SK-N-SH (cell line): ENCODE data around the gene CBX7. TPM values are rescaled to one million over a fixed set of nuclear protein-coding genes. Genes with fewer than 3 reads are reported as not detected.

ENCODE experiments used
- CTCF ChIA-PET: fragments of 300-600, 350-600 bp; formaldehyde crosslinking; extraction: SDS; loops from one replicate; lab custom pipeline; 2021; lab: Yijun Ruan, JAX
- POLR2A ChIA-PET: fragments of 350-600 bp; sonication (Branson Sonifier 250); formaldehyde crosslinking; extraction: SDS; loops from one replicate; lab custom pipeline; 2020; ENCODE audit warnings: antibody characterized with exemption, inconsistent platforms; lab: Yijun Ruan, JAX
- DNase-seq: peaks from one replicate; pipeline ENCODE4 v3.0.0; 2012
- H2AFZ ChIP-seq: fragments of 200-600 bp; sonication (generic); 2 replicates; pipeline ENCODE4 v1.8.1; 2016; ENCODE audit warnings: antibody characterized with exemption, mild to moderate bottlenecking, low read depth
- H3F3A ChIP-seq: fragments of 200-600 bp; sonication (generic); replicated peaks from 2 replicates; pipeline ENCODE3; 2016; ENCODE audit warnings: antibody characterized with exemption, mild to moderate bottlenecking; ENCODE audit not compliant: insufficient read depth
- H3K27ac ChIP-seq, 2 experiments: fragments of 200-500 bp in 1 of 2; fragments of 200-600 bp in 1 of 2; sonication (Bioruptor generic) in 1 of 2; sonication (generic), shearing (Covaris generic) in 1 of 2; 2 replicates each; pipeline versions ENCODE4 v1.5.1 to v1.6.1; 2014 to 2016; ENCODE audit warnings: low read depth in 2 of 2, inconsistent platforms in 1 of 2, low read length in 1 of 2, mild to moderate bottlenecking in 1 of 2, mixed read lengths in 1 of 2
- H3K27me3 ChIP-seq: fragments of 200-600 bp; sonication (generic), shearing (Covaris generic); 2 replicates; pipeline ENCODE4 v1.6.1; 2016; ENCODE audit warnings: mixed run types; ENCODE audit not compliant: insufficient read depth
- H3K36me3 ChIP-seq, 2 experiments: fragments of 200-500 bp in 1 of 2; fragments of 200-600 bp in 1 of 2; sonication (Bioruptor generic) in 1 of 2; sonication (generic) in 1 of 2; replicated peaks in 1 of 2; 2 replicates each; pipeline versions ENCODE3 to v1.5.1; 2014 to 2016; ENCODE audit warnings: low read length in 1 of 2, mild to moderate bottlenecking in 1 of 2; ENCODE audit not compliant: insufficient read depth in 2 of 2, control insufficient read depth in 1 of 2
- H3K4me1 ChIP-seq, 2 experiments: fragments of 200-500 bp in 1 of 2; fragments of 200-600 bp in 1 of 2; sonication (Bioruptor generic) in 1 of 2; sonication (generic), shearing (Covaris generic) in 1 of 2; 2 replicates each; pipeline versions ENCODE4 v1.5.1 to v1.6.1; 2014 to 2016; ENCODE audit warnings: low read depth in 1 of 2, low read length in 1 of 2, mixed run types in 1 of 2; ENCODE audit not compliant: insufficient read depth in 2 of 2, control insufficient read depth in 1 of 2
- H3K4me2 ChIP-seq: fragments of 200-600 bp; sonication (generic), shearing (Covaris generic); 2 replicates; pipeline ENCODE4 v1.6.1; 2017; ENCODE audit warnings: mixed run types
- H3K4me3 ChIP-seq, 2 experiments: fragments of 200-500 bp in 1 of 2; fragments of 200-600 bp in 1 of 2; sonication (Bioruptor generic) in 1 of 2; sonication (generic), shearing (Covaris generic) in 1 of 2; 2 replicates each; pipeline versions ENCODE4 v1.5.1 to v1.8.1; 2014 to 2016; ENCODE audit warnings: low read depth in 2 of 2, inconsistent platforms in 1 of 2, low read length in 1 of 2, mild to moderate bottlenecking in 1 of 2, mixed read lengths in 1 of 2, moderate library complexity in 1 of 2
- H3K79me2 ChIP-seq: fragments of 200-600 bp; sonication (generic); 2 replicates; pipeline ENCODE4 v1.8.1; 2017; ENCODE audit warnings: mild to moderate bottlenecking; ENCODE audit not compliant: insufficient read depth
- H3K9ac ChIP-seq: fragments of 200-600 bp; sonication (generic); 2 replicates; pipeline ENCODE4 v1.6.1; 2017; ENCODE audit warnings: mixed run types
- H3K9me2 ChIP-seq: fragments of 200-600 bp; sonication (generic); 2 replicates; pipeline ENCODE4 v1.6.1; 2017; ENCODE audit warnings: mixed run types
- H3K9me3 ChIP-seq: fragments of 200-600 bp; sonication (generic); 2 replicates; pipeline ENCODE4 v1.6.1; 2017; ENCODE audit warnings: mixed run types, mild to moderate bottlenecking, moderate library complexity
- H4K20me1 ChIP-seq: fragments of 200-600 bp; sonication (generic); 2 replicates; pipeline ENCODE4 v1.6.1; 2017; ENCODE audit warnings: mild to moderate bottlenecking, mixed run types; ENCODE audit not compliant: insufficient read depth
- CHD2 ChIP-seq: fragments of 150-350 bp; IDR thresholded peaks from 2 replicates; pipeline ENCODE4 v1.6.1; 2018; ENCODE audit warnings: low read length; ENCODE audit not compliant: partially characterized antibody
- EP300 ChIP-seq, 2 experiments: IDR thresholded peaks; 2 replicates each; pipeline versions ENCODE4 v1.4.0 to v1.6.1; 2012; ENCODE audit warnings: borderline replicate concordance in 1 of 2, low read depth in 1 of 2, low read length in 1 of 2
- EZH2phosphoT487 ChIP-seq: fragments of 200-600 bp; sonication (generic); IDR thresholded peaks from 2 replicates; pipeline ENCODE4 v1.6.1; 2017; ENCODE audit warnings: low read depth, mixed run types, mild to moderate bottlenecking, antibody characterized with exemption, moderate library complexity, borderline replicate concordance
- FOSL2 ChIP-seq: IDR thresholded peaks from 2 replicates; pipeline ENCODE4 v1.4.0; 2012; ENCODE audit warnings: low read depth, mild to moderate bottlenecking, moderate library complexity, borderline replicate concordance
- MXI1 ChIP-seq: IDR thresholded peaks from 2 replicates; pipeline ENCODE4 v1.6.1; 2012; ENCODE audit warnings: mild to moderate bottlenecking, low read depth, low read length, improper control_type of control experiment
- NFIC ChIP-seq: IDR thresholded peaks from 2 replicates; pipeline ENCODE4 v1.4.0; 2012; ENCODE audit warnings: borderline replicate concordance
- RCOR1 ChIP-seq: fragments of 150-350 bp; IDR thresholded peaks from 2 replicates; pipeline ENCODE4 v1.6.1; 2017; ENCODE audit warnings: antibody characterized with exemption, low read length
- RXRA ChIP-seq: IDR thresholded peaks from 2 replicates; pipeline ENCODE4 v1.4.0; 2012; ENCODE audit warnings: low read depth, mild to moderate bottlenecking, borderline replicate concordance
- SMC3 ChIP-seq: IDR thresholded peaks from 2 replicates; pipeline ENCODE4 v1.6.1; 2012; ENCODE audit warnings: low read depth, low read length, improper control_type of control experiment
- TEAD4 ChIP-seq: IDR thresholded peaks from 2 replicates; pipeline ENCODE4 v1.4.0; 2012; ENCODE audit warnings: mild to moderate bottlenecking, borderline replicate concordance; ENCODE audit not compliant: insufficient read depth
- USF1 ChIP-seq: IDR thresholded peaks from 2 replicates; pipeline ENCODE4 v1.4.0; 2012; ENCODE audit warnings: low read depth, borderline replicate concordance
- WGBS: methylation state at CpG from one replicate; pipeline ENCODE4 v1.1.6; 2017; ENCODE audit warnings: low lambda C conversion rate; 5-methylcytosine and 5-hydroxymethylcytosine counted together
- polyA plus RNA-seq, 3 experiments: library from polyadenylated mRNA; depleted of rRNA; stranded (reverse); fragments of >200 nt; gene quantifications; 2 replicates each; pipeline ENCODE4 v1.2.3, GENCODE V29; 2012

Gene CBX7
- polyA plus RNA-seq, 1 of the 3 experiments (the other 2 are of a cell fraction): 2.3 TPM

GRCh38 chr22:39185601-39186012 lies 33.1 kb upstream of the CBX7 start:
- H3K9me3 ChIP-seq: no peaks in the 10 kb centered on the region
- TF ChIP-seq TEAD4 (no peak), FOSL2 (no peak), USF1 (no peak), CHD2 (no peak), NFIC (no peak), RCOR1 (no peak), EZH2phosphoT487 (no peak)
- TF ChIP-seq, all 33 proteins: peak for 0
- peaks cover 0 to 11% of the 10 kb centered on the region in 2 experiments; a peak in 1 of 4 replicates for H3K4me1 ChIP-seq
- no peaks in the 10 kb centered on the region for H3K27me3 ChIP-seq
- CTCF ChIA-PET: no interaction called here
- no peak overlapping the region for H3K9ac ChIP-seq
- H3F3A ChIP-seq: no peaks in the 10 kb centered on the region
- no peak overlapping the region for H2AFZ ChIP-seq
- no peaks in the 10 kb centered on the region for H3K36me3 ChIP-seq
- peak overlapping the region in 1 of 2 experiments; percentile 11; a peak in 1 of 4 replicates for H3K27ac ChIP-seq
- no peaks in the 10 kb centered on the region for H3K79me2 ChIP-seq
- H3K4me3 ChIP-seq: no peak overlapping the region
- 74% methylated on average over 8 of the region's 11 CpGs for WGBS
- no peak for DNase-seq
- no peak overlapping the region for H3K4me2 ChIP-seq
- POLR2A ChIA-PET: no interaction called here
- H3K9me2 ChIP-seq: no peaks in the 10 kb centered on the region
- no peaks in the 10 kb centered on the region for H4K20me1 ChIP-seq

- H3K4me1 ChIP-seq: peaks cover 0 to 11% of the 10 kb centered on the region in 2 experiments; a peak in 1 of 4 replicates
- no peaks in the 10 kb centered on the region for H3K9me3 ChIP-seq
- no peak overlapping the region for H3K9ac ChIP-seq
- 86% methylated on average over 13 of the region's 23 CpGs for WGBS
- no peaks in the 10 kb centered on the region for H3K36me3 ChIP-seq
- no peaks in the 10 kb centered on the region for H3K79me2 ChIP-seq
- ChIA-PET POLR2A (interaction anchor here (1.0 kb wide), 2 partner anchors 134 to 135 kb away, joined by 3 read pairs; no protein-coding TSS in a partner anchor), CTCF (interaction anchor here (1.1 kb wide), 1 partner anchor 128 kb away, joined by 3 read pairs; no protein-coding TSS in a partner anchor)
- DNase-seq: no peak
- no peak overlapping the region for H3K4me3 ChIP-seq
- no peaks in the 10 kb centered on the region for H3F3A ChIP-seq
- TF ChIP-seq MXI1: no peak
- TF ChIP-seq RXRA: no peak
- TF ChIP-seq EZH2phosphoT487: no peak
- no peak for TF ChIP-seq EP300 (IDR thresholded peaks at IDR 0.05; ENCODE audit: borderline replicate concordance in 1 of 2, low read depth in 1 of 2, low read length in 1 of 2)
- no peak for TF ChIP-seq FOSL2
- no peak for TF ChIP-seq SMC3
- no peaks in the 10 kb centered on the region for H4K20me1 ChIP-seq
- no peaks in the 10 kb centered on the region for H3K27me3 ChIP-seq
- no peaks in the 10 kb centered on the region for H3K9me2 ChIP-seq
- H3K4me2 ChIP-seq: no peak overlapping the region
- peak overlapping the region in 1 of 2 experiments; percentile 11; a peak in 1 of 4 replicates for H3K27ac ChIP-seq
- no peak overlapping the region for H2AFZ ChIP-seq
Observed at GRCh38 chr22:39184586-39185577, 32.4 kb upstream of the CBX7 start.
